ENCODE measurements around the gene SLC5A12.

The SLC5A12 gene

GRCh38 chr11:26721948-26722475 lies at the start of gene SLC5A12:
Gene SLC5A12 (minus strand): TSS chr11:26722060. CDS start chr11:26721714, 346 bp downstream.
- no peak within 1 kb of the TSS for H3K9ac ChIP-seq (ENCODE audit: low read length)
- H3K36me3 ChIP-seq (ENCODE audit: control insufficient read depth, insufficient read depth, low read length): no peaks in the 10 kb centered on the region
- no peaks in the 10 kb centered on the region for H3K27me3 ChIP-seq (ENCODE audit: control insufficient read depth, insufficient read depth, low read length)
- no peak within 1 kb of the TSS for H3K27ac ChIP-seq (ENCODE audit: low read depth, low read length)
- no peak within 1 kb of the TSS for H3K4me3 ChIP-seq (ENCODE audit: low read length)
- no peaks in the 10 kb centered on the region for H3K4me1 ChIP-seq (ENCODE audit: control insufficient read depth, insufficient read depth, low read length)

- Histone ChIP-seq H3K36me3 (ENCODE audit: control insufficient read depth, insufficient read depth, low read length) (no peaks in the 10 kb centered on the region), H3K4me1 (ENCODE audit: control insufficient read depth, insufficient read depth, low read length) (no peaks in the 10 kb centered on the region), H3K4me3 (ENCODE audit: low read length) (no peak overlapping the region), H3K27ac (ENCODE audit: low read depth, low read length) (no peak overlapping the region), H3K9ac (ENCODE audit: low read length) (no peak overlapping the region), H3K27me3 (ENCODE audit: control insufficient read depth, insufficient read depth, low read length) (no peaks in the 10 kb centered on the region)
Measured at GRCh38 chr11:26769027-26769426, 47.2 kb upstream of the SLC5A12 start.

GRCh38 chr11:26767060-26767459 lies 45.2 kb upstream of the SLC5A12 start:
- H3K36me3 ChIP-seq (ENCODE audit: control insufficient read depth, insufficient read depth, low read length): no peaks in the 10 kb centered on the region
- H3K9ac ChIP-seq (ENCODE audit: low read length): no peak overlapping the region
- no peak overlapping the region for H3K27ac ChIP-seq (ENCODE audit: low read depth, low read length)
- H3K4me3 ChIP-seq (ENCODE audit: low read length): no peak overlapping the region
- H3K4me1 ChIP-seq (ENCODE audit: control insufficient read depth, insufficient read depth, low read length): no peaks in the 10 kb centered on the region
- no peaks in the 10 kb centered on the region for H3K27me3 ChIP-seq (ENCODE audit: control insufficient read depth, insufficient read depth, low read length)

- Histone ChIP-seq H3K9ac (ENCODE audit: low read length) (no peak overlapping the region), H3K4me3 (ENCODE audit: low read length) (no peak overlapping the region), H3K27me3 (ENCODE audit: control insufficient read depth, insufficient read depth, low read length) (no peaks in the 10 kb centered on the region), H3K36me3 (ENCODE audit: control insufficient read depth, insufficient read depth, low read length) (no peaks in the 10 kb centered on the region), H3K4me1 (ENCODE audit: control insufficient read depth, insufficient read depth, low read length) (no peaks in the 10 kb centered on the region), H3K27ac (ENCODE audit: low read depth, low read length) (no peak overlapping the region)
Measured at GRCh38 chr11:26765323-26765722, 43.5 kb upstream of the SLC5A12 start.

GRCh38 chr11:26764825-26765224 lies 43.0 kb upstream of the SLC5A12 start:
- H3K27me3 ChIP-seq (ENCODE audit: control insufficient read depth, insufficient read depth, low read length): no peaks in the 10 kb centered on the region
- H3K4me1 ChIP-seq (ENCODE audit: control insufficient read depth, insufficient read depth, low read length): no peaks in the 10 kb centered on the region
- no peak overlapping the region for H3K27ac ChIP-seq (ENCODE audit: low read depth, low read length)
- H3K4me3 ChIP-seq (ENCODE audit: low read length): no peak overlapping the region
- no peak overlapping the region for H3K9ac ChIP-seq (ENCODE audit: low read length)
- H3K36me3 ChIP-seq (ENCODE audit: control insufficient read depth, insufficient read depth, low read length): no peaks in the 10 kb centered on the region

- Histone ChIP-seq H3K4me1 (ENCODE audit: control insufficient read depth, insufficient read depth, low read length) (no peaks in the 10 kb centered on the region), H3K36me3 (ENCODE audit: control insufficient read depth, insufficient read depth, low read length) (no peaks in the 10 kb centered on the region), H3K9ac (ENCODE audit: low read length) (no peak overlapping the region), H3K4me3 (ENCODE audit: low read length) (no peak overlapping the region), H3K27me3 (ENCODE audit: control insufficient read depth, insufficient read depth, low read length) (no peaks in the 10 kb centered on the region), H3K27ac (ENCODE audit: low read depth, low read length) (no peak overlapping the region)
Measured at GRCh38 chr11:26764315-26764714, 42.5 kb upstream of the SLC5A12 start.

GRCh38 chr11:26762089-26762488 lies 40.2 kb upstream of the SLC5A12 start:
- Histone ChIP-seq H3K27me3 (ENCODE audit: control insufficient read depth, insufficient read depth, low read length) (no peaks in the 10 kb centered on the region), H3K36me3 (ENCODE audit: control insufficient read depth, insufficient read depth, low read length) (no peaks in the 10 kb centered on the region), H3K27ac (ENCODE audit: low read depth, low read length) (no peak overlapping the region), H3K4me1 (ENCODE audit: control insufficient read depth, insufficient read depth, low read length) (peaks cover 7% of the 10 kb centered on the region), H3K9ac (ENCODE audit: low read length) (no peak overlapping the region), H3K4me3 (ENCODE audit: low read length) (no peak overlapping the region)

GRCh38 chr11:26761361-26761809 lies 39.5 kb upstream of the SLC5A12 start:
- no peak overlapping the region for H3K9ac ChIP-seq (ENCODE audit: low read length)
- no peaks in the 10 kb centered on the region for H3K27me3 ChIP-seq (ENCODE audit: control insufficient read depth, insufficient read depth, low read length)
- H3K27ac ChIP-seq (ENCODE audit: low read depth, low read length): no peak overlapping the region
- peaks cover 7% of the 10 kb centered on the region for H3K4me1 ChIP-seq (ENCODE audit: control insufficient read depth, insufficient read depth, low read length)
- H3K36me3 ChIP-seq (ENCODE audit: control insufficient read depth, insufficient read depth, low read length): no peaks in the 10 kb centered on the region
- no peak overlapping the region for H3K4me3 ChIP-seq (ENCODE audit: low read length)

GRCh38 chr11:26757995-26758394 lies 36.1 kb upstream of the SLC5A12 start:
- no peak overlapping the region for H3K9ac ChIP-seq (ENCODE audit: low read length)
- peak overlapping the region; percentile 50 for H3K27ac ChIP-seq (ENCODE audit: low read depth, low read length)
- no peaks in the 10 kb centered on the region for H3K36me3 ChIP-seq (ENCODE audit: control insufficient read depth, insufficient read depth, low read length)
- peaks cover 7% of the 10 kb centered on the region for H3K4me1 ChIP-seq (ENCODE audit: control insufficient read depth, insufficient read depth, low read length)
- H3K4me3 ChIP-seq (ENCODE audit: low read length): no peak overlapping the region
- no peaks in the 10 kb centered on the region for H3K27me3 ChIP-seq (ENCODE audit: control insufficient read depth, insufficient read depth, low read length)

- Histone ChIP-seq H3K4me1 (ENCODE audit: control insufficient read depth, insufficient read depth, low read length) (peaks cover 7% of the 10 kb centered on the region), H3K4me3 (ENCODE audit: low read length) (no peak overlapping the region), H3K27ac (ENCODE audit: low read depth, low read length) (no peak overlapping the region), H3K9ac (ENCODE audit: low read length) (no peak overlapping the region), H3K36me3 (ENCODE audit: control insufficient read depth, insufficient read depth, low read length) (no peaks in the 10 kb centered on the region), H3K27me3 (ENCODE audit: control insufficient read depth, insufficient read depth, low read length) (no peaks in the 10 kb centered on the region)
Measured at GRCh38 chr11:26755762-26756161, 33.9 kb upstream of the SLC5A12 start.

GRCh38 chr11:26753723-26754504 lies 32.1 kb upstream of the SLC5A12 start:
- Histone ChIP-seq H3K27me3 (ENCODE audit: control insufficient read depth, insufficient read depth, low read length) (no peaks in the 10 kb centered on the region), H3K4me1 (ENCODE audit: control insufficient read depth, insufficient read depth, low read length) (peaks cover 7% of the 10 kb centered on the region), H3K36me3 (ENCODE audit: control insufficient read depth, insufficient read depth, low read length) (no peaks in the 10 kb centered on the region), H3K9ac (ENCODE audit: low read length) (no peak overlapping the region), H3K27ac (ENCODE audit: low read depth, low read length) (no peak overlapping the region), H3K4me3 (ENCODE audit: low read length) (no peak overlapping the region)

- Histone ChIP-seq H3K9ac (ENCODE audit: low read length) (no peak overlapping the region), H3K27me3 (ENCODE audit: control insufficient read depth, insufficient read depth, low read length) (no peaks in the 10 kb centered on the region), H3K4me1 (ENCODE audit: control insufficient read depth, insufficient read depth, low read length) (no peaks in the 10 kb centered on the region), H3K4me3 (ENCODE audit: low read length) (no peak overlapping the region), H3K36me3 (ENCODE audit: control insufficient read depth, insufficient read depth, low read length) (no peaks in the 10 kb centered on the region), H3K27ac (ENCODE audit: low read depth, low read length) (no peak overlapping the region)
Measured at GRCh38 chr11:26749927-26750326, 28.1 kb upstream of the SLC5A12 start.

GRCh38 chr11:26743622-26744021 lies 21.8 kb upstream of the SLC5A12 start:
- no peaks in the 10 kb centered on the region for H3K4me1 ChIP-seq (ENCODE audit: control insufficient read depth, insufficient read depth, low read length)
- no peak overlapping the region for H3K27ac ChIP-seq (ENCODE audit: low read depth, low read length)
- no peak overlapping the region for H3K4me3 ChIP-seq (ENCODE audit: low read length)
- H3K9ac ChIP-seq (ENCODE audit: low read length): no peak overlapping the region
- H3K36me3 ChIP-seq (ENCODE audit: control insufficient read depth, insufficient read depth, low read length): no peaks in the 10 kb centered on the region
- H3K27me3 ChIP-seq (ENCODE audit: control insufficient read depth, insufficient read depth, low read length): no peaks in the 10 kb centered on the region

Measured in rectal smooth muscle tissue (tissue), 1 donor.